A549 treated with CpdA at 1 μM for 4 hours (cell line): ENCODE data around the gene PROKR2. TPM values are rescaled to one million over a fixed set of nuclear protein-coding genes. Genes with fewer than 3 reads are reported as not detected.

Experiments
- total RNA-seq: library from RNA; stranded (reverse); fragments of 200-300 nt; extraction: Qiagen RNA extraction; gene quantifications from 5 replicates; pipeline ENCODE4 v1.2.3, GENCODE V29; 2022; ENCODE audit warnings: low read depth

PROKR2 gene
- not detected in 5 replicates for total RNA-seq

GRCh38 chr20:5316188-5317158 lies at the start of gene PROKR2:
TSS of gene PROKR2 (minus strand) at chr20:5316954. CDS start at chr20:5314369, 2,585 bp downstream.

Other genes starting within 250 kb of the PROKR2 start
- 103 to 114 TPM (median 109 TPM) in 5 replicates for gene TMEM230, start 203.9 kb downstream of the PROKR2 start, total RNA-seq
- gene PCNA, start 197.0 kb downstream of the PROKR2 start, total RNA-seq: 380 to 454 TPM (median 429 TPM) in 5 replicates
- 51.3 to 57.6 TPM (median 57.0 TPM) in 5 replicates for gene CDS2, start 189.9 kb downstream of the PROKR2 start, total RNA-seq